Measurements from ENCODE around the gene CDH4. TPM values are rescaled to one million over a fixed set of nuclear protein-coding genes. Genes with fewer than 3 reads are reported as not detected.

Gene CDH4
- total RNA-seq, 1 experiment from 2014 or later: not detected

- no peak for DNase-seq (ENCODE audit: low read depth, low spot score)
- no peaks in the 10 kb centered on the region for H3K4me1 ChIP-seq (ENCODE audit: control insufficient read depth, insufficient read depth, low read length)
- BruUV-seq (replicated peaks): no TSS peak
- TF ChIP-seq POLR2AphosphoS5 (IDR thresholded peaks at IDR 0.05; ENCODE audit: low read depth, low read length) (no peak), SIN3A (IDR thresholded peaks at IDR 0.05; ENCODE audit: borderline replicate concordance, insufficient read depth, low read depth, low read length) (no peak), TCF7L2 (IDR thresholded peaks at IDR 0.05; ENCODE audit: low read depth, low read length) (no peak), REST (IDR thresholded peaks at IDR 0.05; ENCODE audit: insufficient read depth in 1 of 2, low read depth in 2 of 2, low read length in 1 of 2) (no peak), CTCF (IDR thresholded peaks at IDR 0.05) (no peak)
- in situ Hi-C loops (cut with HindIII; ENCODE audit: low pct_unique_long_range_greater_than_20kb, low sequenced_read_pairs): no loop called here
- ATAC-seq: no peak
- POLR2A ChIA-PET: no interaction called here
- no peaks in the 10 kb centered on the region; the same call in 1 of the 2 replicates for H3K27me3 ChIP-seq (ENCODE audit: control insufficient read depth, insufficient read depth, low read length)
- no peak overlapping the region for H3K4me3 ChIP-seq (ENCODE audit: low read depth in 2 of 2, low read length in 2 of 2)
- H3K36me3 ChIP-seq (ENCODE audit: control insufficient read depth, insufficient read depth, low read length): no peaks in the 10 kb centered on the region
- CTCF ChIA-PET: no interaction called here
- intact Hi-C loops (cut with micrococcal nuclease; ENCODE audit: unreplicated experiment): no loop called here
- no peak overlapping the region for H3K27ac ChIP-seq (ENCODE audit: low read length)
- H3K9me3 ChIP-seq (ENCODE audit: control insufficient read depth, insufficient read depth, low read depth, low read length): no peaks in the 10 kb centered on the region
Observed at GRCh38 chr20:61584851-61585250, 332.8 kb downstream of the CDH4 start.

GRCh38 chr20:61585764-61586163, 333.7 kb downstream of the CDH4 start:
- Histone ChIP-seq H3K27me3 (ENCODE audit: control insufficient read depth, insufficient read depth, low read length) (no peaks in the 10 kb centered on the region; the same call in 1 of the 2 replicates), H3K9me3 (ENCODE audit: control insufficient read depth, insufficient read depth, low read depth, low read length) (no peaks in the 10 kb centered on the region), H3K27ac (ENCODE audit: low read length) (no peak overlapping the region), H3K4me1 (ENCODE audit: control insufficient read depth, insufficient read depth, low read length) (no peaks in the 10 kb centered on the region), H3K4me3 (ENCODE audit: low read depth in 2 of 2, low read length in 2 of 2) (no peak overlapping the region), H3K36me3 (ENCODE audit: control insufficient read depth, insufficient read depth, low read length) (no peaks in the 10 kb centered on the region)
- in situ Hi-C loops (cut with HindIII; ENCODE audit: low pct_unique_long_range_greater_than_20kb, low sequenced_read_pairs): no loop called here
- intact Hi-C loops (cut with micrococcal nuclease; ENCODE audit: unreplicated experiment): no loop called here
- ATAC-seq: no peak
- BruUV-seq (replicated peaks): no TSS peak
- ChIA-PET POLR2A (no interaction called here), CTCF (no interaction called here)
- no peak for DNase-seq (ENCODE audit: low read depth, low spot score)
- TF ChIP-seq REST (IDR thresholded peaks at IDR 0.05; ENCODE audit: insufficient read depth in 1 of 2, low read depth in 2 of 2, low read length in 1 of 2) (no peak), CTCF (IDR thresholded peaks at IDR 0.05) (no peak), SIN3A (IDR thresholded peaks at IDR 0.05; ENCODE audit: borderline replicate concordance, insufficient read depth, low read depth, low read length) (no peak), POLR2AphosphoS5 (IDR thresholded peaks at IDR 0.05; ENCODE audit: low read depth, low read length) (no peak), TCF7L2 (IDR thresholded peaks at IDR 0.05; ENCODE audit: low read depth, low read length) (no peak)
